ENCODE measurements around the gene ABCC1.
"Not testable (repeated sequence)": the region's sequence is repeated elsewhere in the genome, so short reads cannot be mapped to it uniquely, and the experiment has no call there.

ABCC1 gene

DNA sequence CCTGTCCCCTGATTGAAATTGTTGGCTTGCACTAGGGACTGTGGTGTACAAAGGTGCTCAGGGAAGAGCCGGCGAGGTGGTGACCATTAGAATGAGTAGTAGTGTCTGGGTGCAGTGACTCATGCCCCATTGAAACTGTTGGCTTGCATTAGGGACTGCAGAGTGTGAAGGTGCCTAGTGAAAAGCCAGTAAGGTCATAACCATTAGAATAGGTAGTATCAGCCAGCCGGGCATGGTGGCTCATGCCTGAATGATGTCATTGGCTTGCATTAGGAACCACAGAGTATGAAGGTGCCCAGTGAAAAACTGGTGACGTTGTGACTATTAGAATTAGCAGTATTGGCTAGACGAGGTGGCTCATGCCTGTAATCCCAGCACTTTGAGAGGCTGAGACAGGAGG lies 195.0 kb downstream of the ABCC1 start:
- ChIA-PET CTCF (interaction anchor here (1.4 to 1.6 kb wide), 2 partner anchors 38 to 378 kb away, joined by 3 to 4 read pairs; no protein-coding TSS in a partner anchor), POLR2A (no interaction called here)
- no peak for DNase-seq (ENCODE audit: extremely low spot score)
- TF ChIP-seq, protein P1, sequence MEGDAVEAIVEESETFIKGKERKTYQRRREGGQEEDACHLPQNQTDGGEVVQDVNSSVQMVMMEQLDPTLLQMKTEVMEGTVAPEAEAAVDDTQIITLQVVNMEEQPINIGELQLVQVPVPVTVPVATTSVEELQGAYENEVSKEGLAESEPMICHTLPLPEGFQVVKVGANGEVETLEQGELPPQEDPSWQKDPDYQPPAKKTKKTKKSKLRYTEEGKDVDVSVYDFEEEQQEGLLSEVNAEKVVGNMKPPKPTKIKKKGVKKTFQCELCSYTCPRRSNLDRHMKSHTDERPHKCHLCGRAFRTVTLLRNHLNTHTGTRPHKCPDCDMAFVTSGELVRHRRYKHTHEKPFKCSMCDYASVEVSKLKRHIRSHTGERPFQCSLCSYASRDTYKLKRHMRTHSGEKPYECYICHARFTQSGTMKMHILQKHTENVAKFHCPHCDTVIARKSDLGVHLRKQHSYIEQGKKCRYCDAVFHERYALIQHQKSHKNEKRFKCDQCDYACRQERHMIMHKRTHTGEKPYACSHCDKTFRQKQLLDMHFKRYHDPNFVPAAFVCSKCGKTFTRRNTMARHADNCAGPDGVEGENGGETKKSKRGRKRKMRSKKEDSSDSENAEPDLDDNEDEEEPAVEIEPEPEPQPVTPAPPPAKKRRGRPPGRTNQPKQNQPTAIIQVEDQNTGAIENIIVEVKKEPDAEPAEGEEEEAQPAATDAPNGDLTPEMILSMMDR (IDR thresholded peaks at IDR 0.05; ENCODE audit: control extremely low read depth, extremely low read depth, low read depth, missing control alignments): no peak

DNA sequence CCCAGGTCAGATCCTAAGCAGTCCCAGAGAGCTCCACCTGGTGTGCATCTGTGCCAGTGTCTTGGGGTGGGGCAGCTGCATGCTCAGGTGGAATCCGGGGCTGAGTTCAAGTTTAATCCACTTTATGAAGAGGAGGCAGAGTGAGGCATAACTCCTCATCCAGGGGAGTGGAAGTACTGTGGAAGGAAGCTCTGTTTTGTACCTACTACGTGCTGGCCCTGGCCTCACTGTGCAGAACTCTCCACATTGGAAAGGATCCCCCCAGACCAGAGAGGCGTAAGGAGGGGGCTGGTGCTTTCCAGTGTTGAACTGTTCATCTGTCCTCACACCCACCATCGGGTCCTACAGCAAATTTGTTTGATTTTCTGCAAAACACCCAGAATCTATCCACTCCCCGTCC lies 195.9 kb downstream of the ABCC1 start:
- DNase-seq (ENCODE audit: extremely low spot score): no peak
- ChIA-PET POLR2A (no interaction called here), CTCF (interaction anchor here (1.6 kb wide), 1 partner anchor 37 kb away, joined by 4 read pairs; no protein-coding TSS in a partner anchor)
- TF ChIP-seq, protein P1 (IDR thresholded peaks at IDR 0.05; ENCODE audit: control extremely low read depth, extremely low read depth, low read depth, missing control alignments): no peak

DNA sequence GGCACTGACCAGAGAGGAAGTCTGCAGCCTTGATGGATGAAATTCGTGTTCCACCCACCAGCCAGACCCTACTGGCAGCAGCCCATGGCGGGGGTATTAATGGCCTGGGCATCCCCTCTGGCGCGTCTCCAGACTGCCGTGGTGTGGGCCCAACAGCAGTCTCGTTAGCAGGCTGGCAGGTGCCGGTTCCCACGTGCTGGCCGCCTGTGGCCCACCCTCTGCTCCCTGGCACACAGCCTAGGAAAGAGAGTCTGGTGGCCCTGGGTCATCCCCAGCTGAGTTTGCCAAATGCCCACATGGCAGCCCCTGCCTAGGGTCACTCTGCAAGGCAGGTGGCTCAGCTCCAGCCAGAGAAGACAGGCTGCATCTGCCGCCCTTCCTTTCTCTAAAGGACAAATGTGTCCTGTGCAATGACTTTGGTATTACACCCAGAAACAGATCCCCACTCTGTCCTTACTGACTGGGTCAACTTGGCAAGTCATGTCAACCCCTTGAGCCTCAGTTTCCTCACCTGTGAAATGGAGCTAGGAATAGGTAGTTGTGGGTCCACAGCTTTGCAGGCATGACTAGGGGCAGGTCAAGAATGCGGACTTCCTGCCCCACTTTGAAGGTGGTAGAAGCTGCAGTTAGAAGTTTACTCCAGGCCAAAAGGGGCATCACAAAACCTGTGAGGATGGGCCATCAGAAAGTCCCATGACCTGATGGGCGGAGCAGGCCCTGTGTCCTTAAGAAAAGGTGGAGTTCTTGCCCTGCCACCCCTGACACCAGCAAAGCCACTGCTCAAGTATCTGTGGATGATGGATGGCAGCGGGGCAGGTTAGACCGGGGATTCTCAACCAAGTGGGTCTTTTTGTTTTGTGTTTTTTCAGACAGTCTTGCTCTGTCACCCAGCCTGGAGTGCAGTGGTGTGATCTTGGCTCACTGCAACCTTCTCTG lies 197.2 kb downstream of the ABCC1 start:
- ChIA-PET POLR2A (no interaction called here), CTCF (no interaction called here)
- no peak for DNase-seq (ENCODE audit: extremely low spot score)
- TF ChIP-seq, protein P1 (IDR thresholded peaks at IDR 0.05; ENCODE audit: control extremely low read depth, extremely low read depth, low read depth, missing control alignments): no peak

DNA sequence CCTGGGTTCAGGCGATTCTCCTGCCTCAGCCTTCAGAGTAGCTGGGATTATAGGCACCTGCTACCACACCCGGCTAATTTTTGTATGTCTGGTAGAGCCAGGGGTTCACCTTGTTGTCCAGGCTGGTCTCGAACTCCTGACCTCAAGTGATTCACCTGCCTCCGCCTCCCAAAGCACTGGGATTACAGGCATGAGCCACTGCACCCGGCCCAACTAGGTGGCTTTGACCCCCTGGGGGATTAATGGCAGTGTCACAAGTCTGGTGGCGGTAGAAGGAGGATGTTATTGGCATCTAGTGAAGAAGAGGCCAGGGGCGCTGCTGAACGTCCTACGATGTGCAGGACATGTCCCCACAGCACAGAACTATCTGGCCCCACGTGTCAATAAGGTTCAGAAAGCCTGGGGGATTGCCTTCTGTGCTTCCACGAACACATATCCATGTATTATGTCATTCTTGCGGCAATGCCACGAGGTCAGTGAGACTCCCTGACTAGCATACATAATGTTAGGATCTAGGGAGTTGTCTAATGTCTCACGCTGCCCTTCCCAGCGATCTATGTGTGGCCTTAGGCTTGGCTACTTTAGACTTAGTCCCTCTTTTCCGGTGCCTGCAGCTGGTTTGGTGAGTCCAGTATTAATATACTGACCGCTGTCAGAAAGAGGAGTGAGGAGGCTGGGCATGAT lies 198.0 kb downstream of the ABCC1 start:
- TF ChIP-seq, protein P1 (IDR thresholded peaks at IDR 0.05; ENCODE audit: control extremely low read depth, extremely low read depth, low read depth, missing control alignments): no peak
- ChIA-PET POLR2A (no interaction called here), CTCF (no interaction called here)
- no peak for DNase-seq (ENCODE audit: extremely low spot score)

DNA sequence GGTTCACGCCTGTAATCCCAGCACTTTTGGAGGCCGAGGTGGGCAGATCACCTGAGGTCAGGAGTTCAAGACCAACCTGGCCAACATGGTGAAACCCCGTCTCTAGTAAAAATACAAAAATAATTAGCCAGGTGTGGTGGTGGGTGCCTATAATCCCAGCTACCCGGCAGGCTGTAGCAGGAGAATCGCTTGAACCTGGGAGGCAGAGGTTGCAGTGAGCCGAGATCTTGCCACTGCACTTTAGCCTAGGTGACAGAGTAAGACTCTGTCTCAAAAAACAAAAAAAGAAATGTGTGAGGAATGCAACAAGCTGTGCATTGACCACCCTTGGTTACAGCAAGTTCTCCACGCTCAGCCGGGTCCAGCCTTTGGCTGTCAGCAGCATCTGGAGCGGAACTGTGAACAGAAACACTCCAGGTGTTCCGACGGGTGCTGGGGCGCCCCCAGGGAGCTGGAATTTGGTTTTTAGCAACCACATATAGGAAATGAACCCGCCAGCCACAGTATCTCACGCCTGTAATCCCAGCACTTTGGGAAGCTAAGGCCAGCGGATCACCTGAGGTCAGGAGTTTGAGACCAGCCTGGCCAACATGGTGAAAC lies 198.7 kb downstream of the ABCC1 start:
- POLR2A ChIA-PET; DNase-seq (ENCODE audit: extremely low spot score): not testable (repeated sequence)
- CTCF ChIA-PET: interaction anchor here (1.2 kb wide), 1 partner anchor 9 kb away, joined by 4 read pairs; no protein-coding TSS in a partner anchor

DNA sequence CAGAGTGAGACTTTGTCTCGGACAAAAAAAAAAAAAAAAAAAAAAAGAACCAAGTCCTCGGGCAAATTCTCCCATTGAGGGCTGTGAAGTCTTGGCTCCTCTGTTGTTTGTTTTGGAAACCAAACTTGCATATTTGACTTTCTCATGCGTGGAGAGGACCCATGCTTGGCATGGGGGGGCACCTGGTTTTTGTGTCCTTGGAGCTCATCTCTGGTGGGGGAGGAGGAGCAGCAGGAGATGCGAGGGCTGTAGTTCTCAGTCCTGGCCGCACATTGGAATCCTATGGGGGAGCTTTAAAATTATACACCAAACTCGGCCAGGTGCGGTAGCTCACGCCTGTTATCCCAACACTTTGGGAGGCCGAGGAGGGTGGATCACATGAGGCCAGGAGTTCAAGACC lies 199.3 kb downstream of the ABCC1 start:
- TF ChIP-seq, protein P1 (IDR thresholded peaks at IDR 0.05; ENCODE audit: control extremely low read depth, extremely low read depth, low read depth, missing control alignments): no peak
- ChIA-PET CTCF (interaction anchor here (1.2 kb wide), 1 partner anchor 8 kb away, joined by 4 read pairs; no protein-coding TSS in a partner anchor), POLR2A (interaction anchor here (0.6 kb wide), 1 partner anchor 16 kb away, joined by 4 read pairs; no protein-coding TSS in a partner anchor)
- no peak for DNase-seq (ENCODE audit: extremely low spot score)

Measured in GM10248 (cell line).